HG02884 (cell line): ENCODE results near the gene MMRN2.

Experiments
- ATAC-seq: cut with Tn5 transposase; IDR thresholded peaks from one replicate; pipeline ENCODE4 v1.9.1; 2021; ENCODE audit warnings: mild to moderate bottlenecking, moderate library complexity; ENCODE audit not compliant: unreplicated experiment

Gene MMRN2

GRCh38 chr10:86888585-86889381 is 68.6 kb downstream of the MMRN2 start:
- peak; percentile 98 for ATAC-seq
